Hepatocyte (in vitro differentiated cells): ENCODE data around the gene DNM3.

Experiments
- EZH2phosphoT487 ChIP-seq: fragments of 200-600 bp; sonication (generic); IDR thresholded peaks from one replicate; pipeline ENCODE4 v1.6.1; 2018; ENCODE audit warnings: antibody characterized with exemption, mild to moderate bottlenecking, low read depth, moderate library complexity; ENCODE audit not compliant: unreplicated experiment, severe bottlenecking
- TF ChIP-seq, protein P1 (sequence below): fragments of 200-600 bp; sonication (generic); IDR thresholded peaks from 2 replicates; pipeline ENCODE4 v1.5.1; 2016; ENCODE audit warnings: antibody characterized with exemption, mild to moderate bottlenecking; ENCODE audit not compliant: poor library complexity

DNA sequence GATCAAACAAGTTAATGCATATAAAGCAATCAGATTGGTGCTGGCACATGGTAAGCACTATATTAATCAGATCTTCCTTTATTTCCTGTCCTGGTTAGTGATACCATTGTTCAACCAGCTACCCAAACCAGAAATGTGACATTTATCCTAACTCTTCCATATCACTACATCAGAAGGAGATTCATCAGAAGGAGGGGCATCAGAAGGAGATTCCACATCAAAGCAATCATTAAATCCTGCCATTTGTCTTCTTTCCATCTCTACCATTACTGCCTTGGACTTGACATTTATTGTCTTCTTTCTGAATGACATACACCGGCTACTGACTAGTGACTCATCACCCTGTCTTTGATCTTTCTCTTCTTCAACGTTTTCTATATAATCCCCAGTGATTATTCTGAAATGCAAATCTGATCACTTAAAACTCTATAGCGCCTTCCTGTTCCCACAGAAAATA lies 75.0 kb downstream of the DNM3 start:
- TF ChIP-seq, protein P1, sequence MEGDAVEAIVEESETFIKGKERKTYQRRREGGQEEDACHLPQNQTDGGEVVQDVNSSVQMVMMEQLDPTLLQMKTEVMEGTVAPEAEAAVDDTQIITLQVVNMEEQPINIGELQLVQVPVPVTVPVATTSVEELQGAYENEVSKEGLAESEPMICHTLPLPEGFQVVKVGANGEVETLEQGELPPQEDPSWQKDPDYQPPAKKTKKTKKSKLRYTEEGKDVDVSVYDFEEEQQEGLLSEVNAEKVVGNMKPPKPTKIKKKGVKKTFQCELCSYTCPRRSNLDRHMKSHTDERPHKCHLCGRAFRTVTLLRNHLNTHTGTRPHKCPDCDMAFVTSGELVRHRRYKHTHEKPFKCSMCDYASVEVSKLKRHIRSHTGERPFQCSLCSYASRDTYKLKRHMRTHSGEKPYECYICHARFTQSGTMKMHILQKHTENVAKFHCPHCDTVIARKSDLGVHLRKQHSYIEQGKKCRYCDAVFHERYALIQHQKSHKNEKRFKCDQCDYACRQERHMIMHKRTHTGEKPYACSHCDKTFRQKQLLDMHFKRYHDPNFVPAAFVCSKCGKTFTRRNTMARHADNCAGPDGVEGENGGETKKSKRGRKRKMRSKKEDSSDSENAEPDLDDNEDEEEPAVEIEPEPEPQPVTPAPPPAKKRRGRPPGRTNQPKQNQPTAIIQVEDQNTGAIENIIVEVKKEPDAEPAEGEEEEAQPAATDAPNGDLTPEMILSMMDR, result no peak
- TF ChIP-seq EZH2phosphoT487, result no peak
